RKO (cell line): ENCODE results near the gene RNF149.
"Not testable (repeated sequence)": the region's sequence is repeated elsewhere in the genome, so short reads cannot be mapped to it uniquely, and the experiment has no call there.

Experiments
- DNase-seq: peaks from one replicate; pipeline ENCODE4 v3.0.0-alpha.2; 2016; ENCODE audit warnings: low spot score

Gene RNF149, protein sequence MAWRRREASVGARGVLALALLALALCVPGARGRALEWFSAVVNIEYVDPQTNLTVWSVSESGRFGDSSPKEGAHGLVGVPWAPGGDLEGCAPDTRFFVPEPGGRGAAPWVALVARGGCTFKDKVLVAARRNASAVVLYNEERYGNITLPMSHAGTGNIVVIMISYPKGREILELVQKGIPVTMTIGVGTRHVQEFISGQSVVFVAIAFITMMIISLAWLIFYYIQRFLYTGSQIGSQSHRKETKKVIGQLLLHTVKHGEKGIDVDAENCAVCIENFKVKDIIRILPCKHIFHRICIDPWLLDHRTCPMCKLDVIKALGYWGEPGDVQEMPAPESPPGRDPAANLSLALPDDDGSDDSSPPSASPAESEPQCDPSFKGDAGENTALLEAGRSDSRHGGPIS

GRCh38 chr2:101308432-101309210, at the start of gene RNF149:
TSS of gene RNF149 (minus strand) at chr2:101308701. CDS start at chr2:101308588, 113 bp downstream.
- peak; percentile 87 for DNase-seq

DNA sequence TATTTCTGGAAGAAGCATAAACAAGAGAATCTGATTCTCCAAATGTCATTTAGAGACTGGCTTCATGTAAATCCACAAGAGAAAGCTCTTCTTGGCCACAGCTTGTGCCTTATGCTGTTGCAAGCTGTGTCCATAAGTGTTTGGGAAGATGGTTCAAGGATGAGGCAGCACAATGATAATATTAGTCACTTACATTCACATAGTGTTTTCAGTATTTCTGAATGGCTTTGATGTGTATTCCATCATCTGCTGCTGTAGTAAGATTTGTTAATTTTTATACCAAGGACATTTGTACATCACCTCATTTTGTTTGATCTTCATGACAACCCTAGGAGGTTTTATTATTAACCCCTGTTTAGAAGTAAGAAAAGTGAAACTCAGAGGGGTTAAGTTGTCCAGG, 48.9 kb upstream of the RNF149 start:
- DNase-seq: no peak

- DNase-seq: peak; percentile 1
Observed at GRCh38 chr2:101356521-101356920, 48.0 kb upstream of the RNF149 start.

GRCh38 chr2:101356055-101356454, 47.6 kb upstream of the RNF149 start:
- no peak for DNase-seq

- DNase-seq: peak; percentile 37
Observed at GRCh38 chr2:101355401-101356054, 47.0 kb upstream of the RNF149 start.

- DNase-seq: no peak
Observed at GRCh38 chr2:101354420-101355311, 46.2 kb upstream of the RNF149 start.

- not testable (repeated sequence) for DNase-seq
Observed at GRCh38 chr2:101352631-101353030, 44.1 kb upstream of the RNF149 start.

GRCh38 chr2:101351207-101351606, 42.7 kb upstream of the RNF149 start:
- DNase-seq: no peak

DNA sequence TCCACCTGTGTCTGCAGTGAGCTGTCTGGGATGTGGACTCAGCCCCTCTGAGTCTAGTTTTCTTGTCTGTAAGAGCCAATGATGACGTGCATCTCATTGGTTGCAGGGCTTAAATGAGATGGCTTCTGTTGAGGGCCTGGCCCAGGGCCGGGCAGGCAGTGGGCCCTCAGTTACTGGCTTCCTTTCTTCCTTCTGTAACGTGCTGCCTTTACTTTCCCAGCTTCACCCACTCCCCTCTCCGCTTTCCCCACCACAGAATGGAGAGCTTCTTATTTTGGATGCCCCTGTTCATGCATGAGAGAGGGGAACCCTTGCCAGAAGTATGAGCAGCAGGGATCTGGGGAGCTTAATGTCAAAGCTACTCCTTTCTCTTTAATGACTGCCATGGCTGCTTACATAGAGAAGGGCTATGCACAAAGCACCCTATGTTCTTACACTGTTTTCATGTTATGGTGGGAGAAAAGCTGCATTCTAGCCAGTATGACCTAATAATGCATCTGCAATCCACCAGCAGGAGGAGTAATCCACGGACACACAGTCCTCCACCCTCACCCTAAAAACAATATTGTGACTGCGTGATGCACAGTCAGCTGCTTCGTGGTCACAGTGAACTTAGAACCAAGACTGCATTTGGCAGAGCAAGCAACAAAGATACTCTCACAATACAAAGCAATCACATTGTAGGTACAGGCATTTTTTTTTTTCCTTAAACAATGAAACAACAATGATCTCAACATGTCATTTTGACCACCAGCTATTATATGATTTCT, 41.6 kb upstream of the RNF149 start:
- no peak for DNase-seq

- DNase-seq: no peak
Observed at GRCh38 chr2:101348883-101349282, 40.4 kb upstream of the RNF149 start.

DNA sequence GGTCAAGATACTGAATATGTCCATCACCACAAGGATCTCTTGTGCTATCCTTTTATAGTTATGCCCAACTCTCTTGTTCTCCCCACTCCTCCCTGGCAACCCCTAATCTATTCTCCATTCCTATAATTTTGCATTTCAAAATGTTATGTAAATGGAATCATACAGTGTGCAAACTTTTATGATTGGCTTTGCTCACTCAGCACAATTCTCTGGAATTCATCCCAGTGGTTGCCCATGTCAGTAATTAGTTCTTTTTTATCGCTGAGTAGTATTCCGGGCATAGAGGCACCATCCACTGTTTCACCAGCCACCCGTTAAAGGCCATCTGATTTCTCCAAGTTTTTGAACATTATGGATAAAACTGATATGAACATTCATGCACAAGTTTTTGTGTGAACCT, 38.4 kb upstream of the RNF149 start:
- DNase-seq: no peak

- no peak for DNase-seq
Observed at GRCh38 chr2:101344137-101344536, 35.6 kb upstream of the RNF149 start.

DNA sequence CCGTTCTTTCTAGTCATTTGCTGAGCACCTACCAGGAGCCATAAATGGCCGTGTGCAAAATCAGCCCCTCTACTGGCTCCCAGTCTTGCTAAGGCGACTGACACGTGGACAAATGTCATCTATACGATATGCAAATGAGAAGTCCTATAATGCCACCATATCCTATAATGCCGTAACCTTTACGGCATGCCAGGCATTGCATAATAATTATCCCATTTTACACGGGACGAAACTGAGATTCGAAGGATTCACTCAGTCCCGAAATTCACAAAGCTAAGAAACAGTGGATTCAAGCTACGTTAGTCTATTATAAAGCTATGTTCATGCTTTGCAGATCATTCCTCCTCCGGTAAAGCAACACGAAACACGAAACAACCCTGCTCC, 34.1 kb upstream of the RNF149 start:
- DNase-seq: no peak

- peak; percentile 57 for DNase-seq
Observed at GRCh38 chr2:101341901-101342624, 33.6 kb upstream of the RNF149 start.

GRCh38 chr2:101341421-101341820, 32.9 kb upstream of the RNF149 start:
- no peak for DNase-seq

DNA sequence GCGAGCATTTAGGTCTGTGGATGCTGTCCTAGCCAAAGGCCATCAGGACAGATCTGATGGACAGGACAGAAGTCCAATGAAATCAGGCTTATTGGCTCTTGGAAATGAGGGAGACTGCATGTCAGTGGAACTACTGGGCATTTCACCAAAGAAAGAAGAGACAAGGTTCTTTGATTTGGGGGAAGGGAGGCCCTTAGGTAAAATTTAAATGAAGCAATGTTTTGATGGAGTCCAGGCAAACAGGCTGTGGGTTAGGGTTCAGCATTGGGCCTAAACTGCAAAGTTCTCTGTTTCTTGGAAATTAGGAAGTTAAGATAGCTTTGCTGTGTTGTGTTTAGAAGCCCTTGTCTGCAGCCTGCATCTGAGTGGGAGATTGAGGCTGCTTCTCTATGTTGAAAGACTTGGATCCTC, 31.6 kb upstream of the RNF149 start:
- DNase-seq: no peak

- no peak for DNase-seq
Observed at GRCh38 chr2:101339266-101339880, 30.9 kb upstream of the RNF149 start.

DNA sequence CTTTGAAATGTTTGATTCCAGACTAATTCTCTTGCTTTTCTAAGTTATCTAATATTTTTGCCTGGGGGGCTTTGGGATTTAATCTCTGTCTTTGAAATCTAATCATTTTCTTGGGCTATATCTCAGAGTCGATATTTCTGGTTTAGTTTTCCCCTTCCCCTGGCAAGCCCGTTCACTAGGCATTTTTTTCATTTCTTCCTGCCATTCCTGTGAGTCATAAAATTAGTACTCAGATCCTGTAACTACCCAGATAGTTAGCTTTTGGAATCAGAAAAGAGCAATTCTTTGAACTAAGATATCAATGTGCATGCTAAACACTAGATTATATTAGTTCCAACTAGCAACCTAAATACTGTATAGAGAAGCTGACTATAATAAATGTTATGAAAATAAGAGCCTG, 29.4 kb upstream of the RNF149 start:
- no peak for DNase-seq

- DNase-seq: no peak
Observed at GRCh38 chr2:101332885-101333766, 24.6 kb upstream of the RNF149 start.
